ENCODE measurements around the gene MAP4K3. TPM values are rescaled to one million over a fixed set of nuclear protein-coding genes. Genes with fewer than 3 reads are reported as not detected.

MAP4K3 gene
- total RNA-seq, 1 experiment from 2014 or later = 20.1 TPM

- no peak for DNase-seq (ENCODE audit: low spot score)
Observed at GRCh38 chr2:39243469-39244123, 193.5 kb downstream of the MAP4K3 start, which contains the start of gene CDKL4. TSS of gene CDKL4 (minus strand) at chr2:39243970.

- DNase-seq (ENCODE audit: low spot score) = no peak
Observed at GRCh38 chr2:39241588-39241987, 195.5 kb downstream of the MAP4K3 start.

GRCh38 chr2:39240758-39241157 lies 196.3 kb downstream of the MAP4K3 start:
- DNase-seq (ENCODE audit: low spot score) = no peak

GRCh38 chr2:39234754-39235153 lies 202.3 kb downstream of the MAP4K3 start:
- no peak for DNase-seq (ENCODE audit: low spot score)

- DNase-seq (ENCODE audit: low spot score) = no peak
Observed at GRCh38 chr2:39232141-39232540, 204.9 kb downstream of the MAP4K3 start.

- no peak for DNase-seq (ENCODE audit: low spot score)
Observed at GRCh38 chr2:39228413-39229209, 208.5 kb downstream of the MAP4K3 start.

- peak; percentile 63 for DNase-seq (ENCODE audit: low spot score)
Observed at GRCh38 chr2:39227628-39228412, 209.3 kb downstream of the MAP4K3 start.

GRCh38 chr2:39225567-39225966 lies 211.5 kb downstream of the MAP4K3 start:
- DNase-seq (ENCODE audit: low spot score) = no peak

- no peak for DNase-seq (ENCODE audit: low spot score)
Observed at GRCh38 chr2:39223909-39224308, 213.2 kb downstream of the MAP4K3 start.

- no peak for DNase-seq (ENCODE audit: low spot score)
Observed at GRCh38 chr2:39221459-39221858, 215.6 kb downstream of the MAP4K3 start.

GRCh38 chr2:39220136-39220535 lies 216.9 kb downstream of the MAP4K3 start:
- no peak for DNase-seq (ENCODE audit: low spot score)

GRCh38 chr2:39218391-39218790 lies 218.7 kb downstream of the MAP4K3 start:
- no peak for DNase-seq (ENCODE audit: low spot score)

- no peak for DNase-seq (ENCODE audit: low spot score)
Observed at GRCh38 chr2:39217192-39217550, 219.9 kb downstream of the MAP4K3 start.

GRCh38 chr2:39216346-39217191 lies 220.5 kb downstream of the MAP4K3 start:
- DNase-seq (ENCODE audit: low spot score) = peak; percentile 85

GRCh38 chr2:39215545-39215944 lies 221.5 kb downstream of the MAP4K3 start:
- no peak for DNase-seq (ENCODE audit: low spot score)

GRCh38 chr2:39213015-39213414 lies 224.1 kb downstream of the MAP4K3 start:
- no peak for DNase-seq (ENCODE audit: low spot score)

GRCh38 chr2:39210846-39211245 lies 226.2 kb downstream of the MAP4K3 start:
- DNase-seq (ENCODE audit: low spot score) = no peak

- no peak for DNase-seq (ENCODE audit: low spot score)
Observed at GRCh38 chr2:39203382-39203781, 233.7 kb downstream of the MAP4K3 start.

- peak; percentile 40 for DNase-seq (ENCODE audit: low spot score)
Observed at GRCh38 chr2:39202639-39203369, 234.3 kb downstream of the MAP4K3 start.

Measured in H4 (cell line).